ENCODE measurements around the gene ASB1.

DNA sequence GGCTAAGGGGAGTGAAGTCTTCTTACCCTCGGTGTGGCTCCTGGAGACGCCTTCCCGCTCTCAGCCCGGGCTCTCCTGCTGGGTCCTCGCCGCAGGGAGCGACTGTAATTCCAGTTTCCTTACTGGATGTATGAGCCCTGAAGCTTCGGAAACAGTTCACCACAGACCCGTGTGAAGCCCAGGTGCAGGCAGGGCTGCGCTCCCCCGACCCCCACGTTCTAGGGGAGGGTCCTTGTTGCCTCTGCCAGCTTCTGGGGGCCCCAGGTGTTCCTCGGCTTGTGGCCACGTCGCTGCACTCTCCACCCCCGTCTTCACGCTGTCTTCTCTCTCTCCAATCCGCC, 5.1 kb upstream of the ASB1 start:
- no peak for TF ChIP-seq EZH2 (IDR thresholded peaks at IDR 0.05; ENCODE audit: low read length, missing control alignments)
- TF ChIP-seq, protein P1, sequence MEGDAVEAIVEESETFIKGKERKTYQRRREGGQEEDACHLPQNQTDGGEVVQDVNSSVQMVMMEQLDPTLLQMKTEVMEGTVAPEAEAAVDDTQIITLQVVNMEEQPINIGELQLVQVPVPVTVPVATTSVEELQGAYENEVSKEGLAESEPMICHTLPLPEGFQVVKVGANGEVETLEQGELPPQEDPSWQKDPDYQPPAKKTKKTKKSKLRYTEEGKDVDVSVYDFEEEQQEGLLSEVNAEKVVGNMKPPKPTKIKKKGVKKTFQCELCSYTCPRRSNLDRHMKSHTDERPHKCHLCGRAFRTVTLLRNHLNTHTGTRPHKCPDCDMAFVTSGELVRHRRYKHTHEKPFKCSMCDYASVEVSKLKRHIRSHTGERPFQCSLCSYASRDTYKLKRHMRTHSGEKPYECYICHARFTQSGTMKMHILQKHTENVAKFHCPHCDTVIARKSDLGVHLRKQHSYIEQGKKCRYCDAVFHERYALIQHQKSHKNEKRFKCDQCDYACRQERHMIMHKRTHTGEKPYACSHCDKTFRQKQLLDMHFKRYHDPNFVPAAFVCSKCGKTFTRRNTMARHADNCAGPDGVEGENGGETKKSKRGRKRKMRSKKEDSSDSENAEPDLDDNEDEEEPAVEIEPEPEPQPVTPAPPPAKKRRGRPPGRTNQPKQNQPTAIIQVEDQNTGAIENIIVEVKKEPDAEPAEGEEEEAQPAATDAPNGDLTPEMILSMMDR (conservative IDR thresholded peaks at IDR 0.05 in 1 of 2, IDR thresholded peaks at IDR 0.05 in 1 of 2; ENCODE audit: low read depth in 1 of 2, low read length in 2 of 2), result no peak
